GM18508 (cell line): Measurements from ENCODE around the gene CDK18.
"Not testable (repeated sequence)": the region's sequence is repeated elsewhere in the genome, so short reads cannot be mapped to it uniquely, and the experiment has no call there.

Experiments used
- ATAC-seq: cut with Tn5 transposase; IDR thresholded peaks from one replicate; pipeline ENCODE4 v1.9.1; 2021; ENCODE audit warnings: moderate number of reproducible peaks; ENCODE audit not compliant: insufficient read depth, unreplicated experiment

The CDK18 gene

GRCh38 chr1:205504311-205505075, at the start of gene CDK18:
Gene CDK18, plus strand, starts transcription at chr1:205504669. Its CDS starts 18,499 bp downstream, at chr1:205523168.
- ATAC-seq, result no peak

DNA sequence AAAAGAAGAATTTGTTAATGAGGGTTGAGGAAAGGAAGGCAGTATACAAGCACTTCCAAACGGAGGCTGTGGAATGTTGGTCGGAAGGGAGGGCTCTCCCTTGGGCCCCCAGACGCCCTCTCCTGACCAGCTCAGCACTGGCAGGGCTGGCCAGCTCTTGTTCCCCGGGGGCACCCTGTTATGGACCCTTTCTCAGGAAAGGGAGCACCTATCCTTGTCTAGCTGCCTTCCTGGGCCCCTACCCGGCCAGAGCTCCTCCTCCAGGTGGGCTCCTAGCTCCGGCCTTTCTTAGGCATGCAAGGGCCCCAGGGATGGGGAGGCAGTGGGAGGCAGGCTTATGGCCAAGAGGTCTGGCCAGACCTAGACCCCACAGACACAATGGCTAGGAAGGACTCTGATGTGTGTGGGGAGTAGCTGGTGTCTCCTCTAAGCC, 49.5 kb upstream of the CDK18 start:
- no peak for ATAC-seq

DNA sequence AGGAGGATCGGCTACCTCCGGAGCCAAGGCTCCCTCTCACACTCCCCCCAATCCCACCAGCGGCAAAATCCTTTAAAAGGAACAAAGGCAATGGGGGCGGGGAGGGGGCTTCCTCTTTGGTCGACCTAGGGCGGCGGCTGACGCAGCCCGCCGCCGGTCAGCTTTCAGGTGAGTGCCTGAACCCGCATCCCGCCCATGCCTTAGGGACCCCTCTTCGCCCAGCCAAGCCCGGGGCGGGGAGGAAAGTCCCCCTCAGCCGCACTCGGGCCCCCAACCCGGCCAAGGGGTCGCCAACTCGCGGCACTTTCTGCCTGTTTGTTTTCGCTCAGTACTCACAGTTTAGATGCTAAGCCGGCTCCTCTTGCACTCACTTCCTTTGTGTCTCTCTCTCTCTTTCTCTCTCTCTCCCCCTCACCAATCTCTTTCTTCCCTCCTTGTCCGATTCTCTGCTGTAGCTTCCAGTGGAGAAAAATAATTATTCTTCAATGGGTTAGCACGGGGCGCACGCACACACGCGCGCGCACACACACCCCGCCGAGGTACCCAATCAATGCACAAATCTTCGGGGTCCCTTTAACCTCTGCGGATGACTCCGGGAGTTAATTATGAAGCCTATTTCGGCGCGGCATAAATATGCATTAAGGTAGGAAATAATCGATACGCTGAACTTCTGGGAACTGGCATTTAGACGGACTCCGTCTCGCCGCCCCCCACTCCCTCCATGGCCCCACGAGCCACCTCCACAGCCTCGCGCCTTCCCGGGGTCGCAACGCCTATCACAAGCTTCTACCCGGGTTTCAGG, 48.7 kb upstream of the CDK18 start, which contains the start of gene BLACAT1:
Gene BLACAT1 (minus strand): TSS at position 465 of the 802 bp plus-strand sequence.
- no peak for ATAC-seq

DNA sequence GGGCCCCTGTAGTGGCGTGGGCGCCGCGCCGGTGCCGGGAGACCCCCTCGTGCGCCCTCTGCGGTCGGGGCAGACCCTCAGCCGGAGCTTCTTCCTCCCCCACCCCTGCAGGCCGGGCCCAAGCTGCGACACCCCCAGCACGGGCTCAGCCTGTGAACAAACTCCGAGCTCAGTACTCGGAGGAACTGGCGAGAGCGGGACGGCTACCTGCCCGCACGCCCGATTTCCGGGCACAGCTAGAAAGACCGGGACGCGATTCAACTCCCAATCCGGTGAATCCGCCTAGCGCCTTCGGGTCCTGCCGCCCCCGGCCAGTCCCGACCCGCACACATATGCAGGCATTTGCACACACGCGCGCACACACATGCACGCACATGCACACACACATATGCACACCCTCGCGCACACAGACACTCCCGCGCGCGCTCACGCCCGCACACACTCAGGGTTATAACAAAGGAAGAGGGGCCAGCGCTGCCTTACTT, 48.0 kb upstream of the CDK18 start:
- ATAC-seq, result no peak

- ATAC-seq, result no peak
Observed at GRCh38 chr1:205456868-205457745, 47.4 kb upstream of the CDK18 start.

GRCh38 chr1:205458777-205459566, 45.5 kb upstream of the CDK18 start:
- ATAC-seq, result no peak

DNA sequence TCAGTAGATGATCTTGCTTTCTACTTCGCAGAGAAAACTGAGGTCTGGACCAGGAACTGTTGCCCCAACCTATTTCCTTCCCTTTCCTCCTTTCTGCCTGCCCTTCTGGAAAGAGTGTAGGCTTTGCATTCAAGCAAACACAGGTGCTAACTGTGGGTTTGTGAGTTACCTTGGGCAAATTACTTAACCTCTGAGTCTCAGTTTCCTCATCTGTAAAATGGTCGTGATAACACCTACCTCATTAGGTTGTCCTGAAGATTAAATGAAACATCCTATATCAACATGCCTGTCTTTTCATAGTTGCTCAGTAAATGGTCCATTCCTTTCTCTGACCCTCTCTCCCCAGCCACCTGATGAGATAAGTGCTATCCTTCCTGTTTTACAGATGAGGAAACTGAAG, 39.1 kb upstream of the CDK18 start:
- no peak for ATAC-seq

GRCh38 chr1:205466595-205467220, 37.8 kb upstream of the CDK18 start:
- ATAC-seq, result no peak

GRCh38 chr1:205470131-205470530, 34.3 kb upstream of the CDK18 start:
- no peak for ATAC-seq

DNA sequence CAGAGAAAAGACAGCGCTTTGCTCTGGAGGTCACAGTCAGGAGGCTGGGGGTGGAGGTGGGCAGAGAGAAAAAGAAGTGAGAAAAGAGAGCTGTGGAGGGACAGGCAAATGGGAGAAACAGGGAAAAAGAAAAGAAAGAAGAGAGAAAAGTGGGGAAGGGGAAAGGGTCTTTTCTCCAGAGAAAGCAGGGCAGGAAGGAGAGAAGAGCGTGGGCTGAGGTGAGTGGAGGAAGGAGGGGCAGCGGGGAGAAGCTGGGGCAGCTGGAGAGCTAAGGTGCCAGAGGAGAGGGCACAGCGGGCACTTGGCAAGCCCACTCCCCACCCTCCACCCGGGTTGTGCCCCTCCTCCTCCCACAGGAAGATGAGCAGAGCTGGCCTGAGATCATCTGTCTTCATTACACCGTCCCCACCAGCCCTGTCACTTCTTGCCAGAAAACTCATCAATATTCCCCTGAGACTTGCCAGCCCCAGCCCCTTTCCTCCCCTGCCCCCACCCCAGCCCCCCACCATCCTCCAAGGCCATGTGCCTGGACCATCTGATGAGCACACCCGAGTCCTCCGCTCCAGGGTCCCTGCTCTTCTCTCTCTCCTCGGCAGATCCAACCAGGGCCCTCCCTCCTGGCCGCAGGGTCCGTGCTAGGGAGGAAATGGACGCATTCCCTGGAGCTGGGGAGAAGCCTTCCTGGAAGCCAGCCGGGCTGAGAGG, 31.6 kb upstream of the CDK18 start:
- no peak for ATAC-seq

DNA sequence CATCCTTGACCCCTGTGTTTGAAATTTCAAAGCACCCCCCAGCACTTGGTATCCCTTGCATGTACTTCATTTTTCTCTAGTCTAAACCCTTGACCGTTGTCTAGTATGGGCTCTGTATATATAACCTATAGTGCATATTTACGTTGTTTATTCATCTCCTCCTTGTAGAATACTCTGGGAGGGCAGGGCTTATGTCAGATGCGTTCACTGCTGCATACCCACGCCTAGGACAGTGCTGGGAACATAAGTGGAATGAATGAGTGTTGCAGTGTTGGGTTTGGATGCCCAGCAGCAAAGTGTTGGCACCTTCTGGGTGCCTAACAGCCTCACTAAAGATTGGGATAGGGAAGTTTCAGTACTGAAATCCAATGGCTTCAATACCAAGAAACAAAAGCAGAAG, 31.0 kb upstream of the CDK18 start:
- no peak for ATAC-seq

DNA sequence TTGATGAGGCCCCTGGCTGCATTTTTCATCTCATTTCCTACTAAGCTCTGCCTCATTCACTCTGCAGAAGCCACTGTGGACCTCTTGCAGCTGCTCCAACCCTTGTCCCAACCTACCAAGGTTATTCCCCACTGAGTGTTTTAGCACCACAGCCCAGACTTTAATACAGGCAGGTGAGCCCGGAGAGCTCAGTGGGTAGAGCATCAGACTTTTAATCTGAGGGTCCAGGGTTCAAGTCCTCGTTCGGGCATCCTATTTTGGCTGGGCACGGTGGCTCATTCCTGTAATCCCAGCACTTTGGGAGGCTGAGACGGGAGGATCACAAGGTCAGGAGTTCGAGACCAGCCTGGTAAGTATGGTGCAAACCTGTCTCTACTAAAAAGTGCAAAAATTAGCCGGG, 30.5 kb upstream of the CDK18 start:
- ATAC-seq, result no peak

GRCh38 chr1:205474571-205474970, 29.9 kb upstream of the CDK18 start:
- ATAC-seq, result no peak

GRCh38 chr1:205475855-205476254, 28.6 kb upstream of the CDK18 start:
- ATAC-seq, result no peak

GRCh38 chr1:205476648-205477047, 27.8 kb upstream of the CDK18 start:
- no peak for ATAC-seq

DNA sequence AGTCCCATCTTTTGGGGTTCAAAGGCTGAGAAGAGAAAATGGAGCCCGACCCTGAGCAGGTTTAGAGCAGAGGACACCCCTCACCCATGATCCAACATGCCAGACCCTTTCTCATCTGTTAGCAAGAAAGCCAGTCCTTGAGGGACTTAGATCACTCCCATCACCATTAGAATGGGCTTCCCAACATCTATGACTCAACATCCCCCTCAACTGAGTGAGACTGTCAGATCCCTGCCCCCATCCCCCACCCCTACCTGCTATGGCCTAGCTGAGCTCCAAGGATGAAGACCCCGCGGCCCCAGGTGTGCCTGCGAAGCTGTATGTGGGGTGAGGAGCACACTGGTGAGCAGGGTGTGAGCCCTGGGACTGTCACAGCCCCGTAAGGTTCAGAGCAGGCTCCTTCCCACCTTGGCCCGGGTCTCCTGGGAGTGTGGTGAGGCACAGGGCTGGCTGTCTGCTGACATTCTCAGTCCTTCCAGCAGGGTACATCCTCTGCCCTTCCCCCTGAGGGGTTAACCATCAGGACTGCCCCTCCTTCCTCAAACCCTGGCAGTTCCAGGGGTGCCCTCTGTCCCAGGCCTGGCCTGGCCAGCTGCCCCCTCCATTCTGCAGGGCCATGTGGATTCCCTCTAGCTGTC, 27.2 kb upstream of the CDK18 start:
- no peak for ATAC-seq

DNA sequence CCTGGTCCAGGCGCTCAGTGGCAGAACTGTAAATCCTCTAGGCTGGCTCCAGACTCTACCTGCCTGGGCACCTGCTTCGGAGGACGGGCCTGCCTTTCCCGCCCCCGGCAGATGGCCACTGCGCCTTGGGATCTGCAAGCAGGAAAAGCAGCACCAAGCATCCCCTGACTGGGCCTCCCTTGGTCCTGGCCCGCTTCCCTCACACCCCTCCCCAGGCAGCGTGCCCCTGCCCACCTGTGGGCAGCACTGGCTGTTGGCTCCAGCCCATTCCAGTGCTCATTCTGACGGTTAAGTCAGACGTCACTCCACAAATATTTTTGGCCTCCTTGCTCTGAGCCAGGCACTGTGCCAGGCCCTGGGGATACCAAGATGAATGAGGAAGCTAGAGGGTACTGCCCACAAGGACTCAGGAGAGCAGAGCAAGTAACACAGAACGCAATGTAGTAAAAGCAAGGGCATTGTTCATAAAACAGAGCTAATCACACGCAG, 26.7 kb upstream of the CDK18 start:
- ATAC-seq, result no peak

DNA sequence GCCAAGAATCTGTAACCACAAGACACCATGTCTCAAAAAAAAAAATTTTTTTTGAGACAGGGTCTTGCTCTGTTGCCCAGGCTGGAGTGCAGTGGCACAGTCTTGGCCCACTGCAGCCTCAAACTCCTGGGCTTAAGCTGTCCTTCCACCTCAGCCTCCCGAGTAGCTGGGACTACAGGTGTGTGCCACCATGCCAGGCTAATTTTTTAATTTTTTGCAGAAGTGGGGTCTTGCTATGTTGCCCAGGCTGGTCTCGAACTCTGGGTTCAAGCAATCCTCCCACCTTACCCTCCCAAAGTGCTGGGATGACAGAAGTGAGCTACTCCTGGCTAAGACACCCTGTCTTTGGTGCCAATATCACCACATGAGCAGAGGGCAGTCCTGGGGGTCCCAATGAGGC, 25.5 kb upstream of the CDK18 start:
- not testable (repeated sequence) for ATAC-seq
